Dedifferentiated amniotic fluid mesenchymal stem cell (primary cell): ENCODE results near the gene REG3A.

Source experiments
- DNase-seq: peaks from one replicate; pipeline ENCODE4 v3.0.0-alpha.2; 2016; ENCODE audit errors: extremely low spot score

REG3A gene

DNA sequence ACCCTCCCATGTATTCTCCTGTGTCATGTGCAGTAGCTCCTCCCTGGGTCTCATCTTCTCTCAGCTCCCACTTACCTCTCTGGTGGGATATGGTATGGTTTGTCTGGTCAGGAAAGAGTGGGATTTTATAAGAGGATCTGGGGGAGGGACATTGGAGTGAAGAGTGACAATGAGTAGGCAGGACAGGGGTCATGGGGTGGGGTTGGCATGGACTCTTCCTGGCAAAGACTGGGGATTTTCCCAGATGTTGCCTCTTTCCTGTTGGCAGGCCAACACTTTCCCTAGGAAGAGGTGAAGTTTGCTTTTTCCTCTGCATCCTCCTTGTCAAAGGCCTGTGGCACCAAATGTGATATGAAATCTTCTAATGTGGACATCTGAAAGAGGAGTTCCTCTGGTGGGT is at the start of gene REG3A:
REG3A (minus strand) TSS at position 101 of the 400 bp plus-strand sequence. CDS start 348 bp downstream, outside the sequence.
- no peak for DNase-seq

- DNase-seq, result no peak
These were observed 41.2 kb upstream of the REG3A start for GRCh38 chr2:79200762-79201161.

DNA sequence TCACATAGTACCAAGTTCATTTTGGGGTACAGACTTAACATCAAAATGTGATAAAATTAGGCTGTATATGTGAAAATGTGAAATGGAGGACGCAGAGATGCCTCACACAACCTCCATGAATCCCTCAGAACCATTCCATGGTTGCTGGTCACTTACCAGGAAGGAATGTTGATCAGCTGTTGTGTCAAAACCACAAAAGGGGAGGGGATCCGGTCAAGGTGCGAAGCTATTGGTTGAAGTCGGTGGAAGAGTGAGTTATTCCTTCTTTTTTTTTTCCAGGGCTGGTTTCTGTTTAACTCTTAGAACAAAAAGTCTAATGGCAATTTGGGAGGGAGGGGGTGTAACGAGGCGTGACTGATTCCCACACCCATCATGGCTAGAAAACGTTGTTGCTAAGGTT is 32.3 kb upstream of the REG3A start:
- DNase-seq, result no peak

DNA sequence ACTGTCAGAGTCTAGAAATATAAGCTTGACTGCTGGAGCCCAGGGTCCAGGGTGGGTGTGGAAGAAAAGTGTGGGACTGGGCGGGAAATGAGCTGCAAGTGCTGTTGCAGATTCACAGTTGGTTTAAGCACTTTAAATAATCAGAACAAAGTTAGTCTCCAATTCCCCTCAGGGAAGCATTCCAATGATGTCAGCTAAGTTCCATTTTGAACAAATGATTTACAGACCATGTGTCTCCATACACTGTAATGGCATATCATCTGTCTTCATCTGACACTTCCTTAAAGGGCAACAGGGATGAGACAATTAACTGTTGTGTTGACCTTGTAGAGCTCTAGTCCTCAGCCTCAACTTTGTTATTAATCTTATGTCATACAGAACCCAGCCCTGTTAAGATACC is 31.5 kb upstream of the REG3A start:
- no peak for DNase-seq

DNA sequence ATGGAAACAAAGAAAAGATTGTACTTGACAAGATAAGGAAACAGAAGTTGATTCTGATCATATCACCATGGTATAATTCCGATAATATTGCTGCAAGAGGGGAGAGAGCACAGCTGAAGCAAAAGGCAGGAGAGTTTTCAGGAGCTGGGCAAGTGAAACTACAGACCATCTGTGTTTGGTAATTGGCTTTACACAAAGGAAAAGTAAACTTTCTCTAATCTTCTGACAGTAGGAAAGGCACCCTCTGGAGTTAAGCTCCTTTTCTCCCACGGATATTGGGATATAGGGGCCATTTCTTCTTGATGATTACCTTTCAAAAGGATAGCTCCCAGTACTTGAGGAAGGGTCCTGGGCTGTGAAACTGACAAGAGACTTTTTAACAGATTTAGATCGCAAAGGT is 29.9 kb upstream of the REG3A start:
- DNase-seq, result no peak

DNA sequence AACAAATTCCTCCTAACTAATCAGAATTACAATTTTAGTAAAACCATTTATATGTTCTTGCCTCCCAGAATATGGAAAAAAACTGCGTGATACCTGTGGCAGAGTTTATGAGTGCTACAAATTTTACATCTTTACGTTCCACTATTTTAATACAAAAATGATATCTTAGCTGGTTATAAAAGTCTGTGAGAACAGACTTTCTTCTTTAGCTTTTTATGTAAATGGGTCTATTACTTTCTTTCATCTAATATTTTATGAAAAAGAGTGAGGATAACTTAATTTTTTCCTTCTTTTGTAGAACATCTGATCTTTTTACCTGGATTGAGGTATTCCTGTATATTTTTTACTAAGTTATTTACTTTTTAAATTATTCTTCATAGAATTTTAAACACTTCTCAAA is 22.1 kb upstream of the REG3A start:
- no peak for DNase-seq

- DNase-seq, result no peak
These were observed 20.5 kb upstream of the REG3A start for GRCh38 chr2:79180092-79180491.

DNA sequence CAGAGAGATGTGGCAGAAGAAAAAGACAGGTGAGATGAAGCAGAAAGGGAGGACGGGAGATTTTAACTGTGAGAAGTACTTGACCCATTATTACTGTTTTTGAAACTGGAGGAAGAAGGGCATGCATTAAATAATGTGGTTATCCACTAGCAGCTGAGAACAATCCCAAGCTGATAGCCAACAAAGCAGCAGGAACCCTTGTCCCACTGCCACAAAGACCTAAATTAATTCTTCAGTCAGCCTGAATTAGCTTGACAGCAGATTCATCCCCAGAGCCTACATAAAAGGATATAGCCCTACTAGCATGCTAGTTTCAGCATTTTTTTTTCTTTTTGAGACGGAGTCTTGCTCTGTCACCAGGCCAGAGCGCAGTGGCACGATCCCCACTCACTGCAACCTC is 19.5 kb upstream of the REG3A start:
- DNase-seq, result no peak

DNA sequence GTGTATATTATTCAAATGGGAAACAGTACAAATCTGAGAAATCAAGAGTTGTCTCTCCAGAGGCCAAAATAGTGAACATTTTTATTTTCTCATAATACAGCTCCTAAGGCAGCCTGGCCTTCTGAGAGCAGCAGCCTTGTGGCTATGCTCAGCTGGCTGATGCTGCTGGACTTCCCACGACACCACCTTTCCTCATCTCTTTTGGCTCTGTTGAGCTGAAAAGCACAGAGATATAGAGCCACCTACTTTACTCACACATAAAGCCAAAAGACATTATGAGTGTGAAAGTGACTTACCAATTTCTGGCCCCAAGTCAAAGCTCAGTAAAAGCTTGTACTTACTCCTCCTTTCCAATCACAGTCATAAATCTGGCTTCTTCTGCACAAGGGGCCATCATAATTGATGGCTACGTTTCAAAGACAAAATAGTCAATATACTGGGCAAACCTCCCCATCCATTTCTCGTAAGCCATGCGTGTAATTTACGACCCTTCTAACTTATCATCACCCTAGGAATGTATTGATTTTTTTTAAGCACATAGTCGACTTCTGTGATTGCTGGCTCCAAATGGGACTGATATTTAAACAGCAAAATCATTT is 18.6 kb upstream of the REG3A start:
- DNase-seq, result no peak

- DNase-seq, result no peak
These were observed 11.9 kb upstream of the REG3A start for GRCh38 chr2:79171348-79171958.

- no peak for DNase-seq
These were observed 3.2 kb upstream of the REG3A start for GRCh38 chr2:79162801-79163200.

DNA sequence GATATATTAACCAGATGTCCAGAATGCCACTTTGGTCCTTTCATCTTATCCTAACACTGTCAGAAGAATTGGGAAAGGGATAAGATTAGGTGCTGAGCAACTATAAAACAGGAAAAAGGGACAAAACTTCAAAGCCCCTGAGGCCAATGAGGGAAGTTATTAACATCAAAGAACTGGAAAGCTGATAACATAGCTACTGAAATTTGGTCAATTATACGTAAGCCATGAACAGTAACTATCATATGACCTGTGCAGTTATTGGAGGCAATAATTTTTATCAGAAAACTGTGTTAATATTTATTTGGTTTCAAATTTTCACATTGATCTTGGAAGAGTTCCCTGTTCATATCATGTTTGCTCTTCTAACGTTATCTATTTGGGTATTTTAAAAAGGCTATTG is 2.6 kb upstream of the REG3A start:
- DNase-seq, result no peak

DNA sequence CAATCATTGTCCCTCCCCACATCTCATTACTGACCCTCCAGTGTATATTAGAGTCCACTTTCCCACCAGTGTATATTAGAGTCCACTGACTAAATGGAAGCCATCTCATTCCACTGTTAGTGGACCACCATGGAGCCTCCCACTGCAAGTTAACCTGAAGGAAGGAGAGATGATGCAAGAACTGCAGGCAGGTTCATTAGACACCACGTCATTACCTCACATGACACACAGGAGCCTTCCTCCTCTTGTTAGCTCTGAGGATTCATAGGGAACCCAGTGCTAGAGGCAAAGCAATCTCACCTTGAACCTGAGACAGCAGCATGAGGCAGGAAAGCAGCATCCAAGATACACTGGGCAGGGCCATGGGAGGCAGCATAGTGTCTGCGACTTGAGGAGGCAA is 523 bp downstream of the REG3A start:
- DNase-seq, result no peak

DNA sequence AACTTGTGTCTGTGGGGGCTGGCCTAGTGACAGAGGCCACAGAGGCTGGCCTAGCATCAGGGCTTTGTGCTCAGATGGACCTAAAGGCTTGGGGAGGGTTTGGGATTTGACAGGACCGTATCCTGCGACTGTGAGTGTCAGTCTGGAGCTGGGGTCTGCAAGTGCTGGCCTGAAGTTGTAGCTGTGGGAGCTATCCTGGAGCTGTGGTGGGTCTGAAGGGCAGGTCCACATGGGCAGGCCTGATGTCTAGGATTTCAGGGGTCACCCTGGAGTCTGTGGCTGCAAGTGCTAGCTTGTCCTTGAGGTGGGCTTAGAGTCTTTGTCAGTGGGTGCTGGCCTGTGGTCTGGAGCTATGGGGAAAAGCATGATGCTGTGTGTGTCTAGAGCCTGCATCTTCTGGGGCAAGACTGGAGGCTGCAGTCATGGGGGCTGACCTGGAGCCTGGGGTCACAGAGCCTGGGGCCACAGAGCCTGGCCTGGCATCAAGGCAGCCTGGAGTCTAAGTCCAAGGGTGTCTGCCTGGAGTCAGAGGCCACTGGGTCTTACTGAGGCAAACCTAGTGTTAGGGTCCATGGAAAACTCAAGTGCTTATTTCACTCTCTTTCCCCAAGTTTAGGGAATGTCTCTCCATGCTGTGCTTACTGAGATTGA is 3.6 kb downstream of the REG3A start:
- no peak for DNase-seq

DNA sequence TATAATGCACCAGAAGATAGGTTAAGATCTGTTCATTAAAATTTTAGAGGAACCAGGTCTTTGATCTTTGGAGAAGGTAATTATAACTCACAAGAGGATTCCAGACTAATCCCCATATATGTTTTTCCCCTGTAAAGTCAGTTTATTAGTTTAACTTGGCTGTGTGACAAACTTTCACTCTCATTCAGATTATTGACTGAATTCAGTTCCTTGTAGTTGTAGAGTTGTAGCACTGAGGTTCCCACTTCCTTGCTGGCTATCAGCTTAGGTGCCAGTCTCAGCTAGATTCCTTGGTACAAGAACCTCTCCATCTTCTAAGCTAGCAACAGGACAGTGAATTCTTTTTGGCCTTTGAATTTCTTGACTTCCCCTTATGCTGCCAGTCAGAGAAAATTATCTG is 20.1 kb downstream of the REG3A start:
- DNase-seq, result no peak

DNA sequence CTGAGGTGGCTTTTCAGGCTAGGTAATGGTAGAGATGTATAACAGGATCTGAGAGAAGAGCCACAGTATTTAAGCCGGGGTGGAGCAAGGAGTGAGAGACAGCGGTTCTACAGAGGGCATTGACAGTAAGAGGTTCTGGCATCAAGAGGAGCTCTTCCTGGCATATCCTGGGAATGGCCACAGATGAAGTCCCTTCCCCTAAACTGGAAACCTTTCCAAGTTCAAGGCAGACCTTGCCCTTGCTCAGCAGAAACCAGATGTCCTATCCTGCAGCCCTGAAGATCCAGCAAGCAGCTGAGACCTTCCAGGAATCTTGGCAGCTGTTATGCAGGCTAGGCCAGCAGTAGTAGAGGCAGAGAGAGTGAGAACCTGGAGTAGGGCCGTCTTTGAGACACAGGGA is 21.2 kb downstream of the REG3A start:
- no peak for DNase-seq

GRCh38 chr2:79131687-79132086 is 27.9 kb downstream of the REG3A start:
- no peak for DNase-seq

GRCh38 chr2:79129804-79130203 is 29.7 kb downstream of the REG3A start:
- DNase-seq, result no peak

GRCh38 chr2:79129260-79129659 is 30.3 kb downstream of the REG3A start:
- no peak for DNase-seq

GRCh38 chr2:79128406-79128805 is 31.1 kb downstream of the REG3A start:
- DNase-seq, result no peak

DNA sequence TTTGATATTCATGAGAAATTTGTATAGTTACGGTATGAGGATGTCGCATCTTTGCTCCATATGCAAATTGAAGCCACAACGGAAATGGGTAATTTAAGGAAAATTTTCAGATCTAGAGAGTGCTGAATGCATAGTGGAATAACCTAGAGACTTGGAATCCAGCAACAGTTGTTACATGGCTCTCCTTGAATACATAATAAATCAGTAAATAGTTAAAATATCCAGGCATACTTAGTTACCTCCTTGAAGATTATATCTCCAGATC is 33.9 kb downstream of the REG3A start:
- DNase-seq, result no peak

GRCh38 chr2:79124907-79125720 is 34.4 kb downstream of the REG3A start:
- DNase-seq, result no peak

DNA sequence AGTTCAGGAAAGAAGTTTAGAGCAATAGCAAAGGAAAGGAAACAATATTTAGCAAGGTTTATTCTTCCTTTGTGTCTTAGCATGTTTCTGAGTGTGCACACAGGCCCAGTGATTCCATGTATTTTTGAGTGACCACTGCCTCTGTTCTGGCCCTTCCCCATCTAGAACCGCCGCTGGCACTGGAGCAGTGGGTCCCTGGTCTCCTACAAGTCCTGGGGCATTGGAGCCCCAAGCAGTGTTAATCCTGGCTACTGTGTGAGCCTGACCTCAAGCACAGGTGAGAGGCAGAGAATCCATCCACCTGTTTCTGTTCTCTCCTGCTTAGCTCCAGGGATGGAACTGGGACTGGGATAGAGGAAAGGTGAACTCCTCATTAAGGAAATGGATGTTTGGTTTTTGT is 36.9 kb downstream of the REG3A start:
- DNase-seq, result no peak
